Measurements from ENCODE around the gene DNAH1. TPM values are rescaled to one million over a fixed set of nuclear protein-coding genes. Genes with fewer than 3 reads are reported as not detected.
A peak's percentile ranks its signal among the peaks of the same experiment; 100 is the strongest.

Gene DNAH1
- total and polyA plus RNA-seq, 2 of the 13 experiments (the other 11 are each of a cell fraction or from before 2014, with no cell fraction given) = 0.64 to 3.5 TPM

GRCh38 chr3:52277972-52278509, 38.1 kb upstream of the DNAH1 start (continued):
- peak; percentile 40; the same call in 1 of the 2 replicates for TF ChIP-seq ZFP91 (CRISPR knock-in tag; IDR thresholded peaks at IDR 0.05; ENCODE audit: borderline replicate concordance)
- TF ChIP-seq KLF6 (CRISPR knock-in tag; IDR thresholded peaks at IDR 0.05) = 0 out of 2 replicates have a peak, but pooled peaks have one; percentile 12
- 0 out of 2 replicates have a peak, but pooled peaks have one; percentile 20 for TF ChIP-seq GFI1 (CRISPR knock-in tag; IDR thresholded peaks at IDR 0.05; ENCODE audit: borderline replicate concordance)
- peak; percentile 5; the same call in 1 of the 2 replicates for TF ChIP-seq HNF1B (CRISPR knock-in tag; IDR thresholded peaks at IDR 0.05)
- TF ChIP-seq MED8 (CRISPR knock-in tag; IDR thresholded peaks at IDR 0.05; ENCODE audit: insufficient replicate concordance) = no peak
- TF ChIP-seq RBM39 (IDR thresholded peaks at IDR 0.05; ENCODE audit: low read depth, low read length, poor library complexity, severe bottlenecking) = no peak
- TF ChIP-seq ZFP37 (CRISPR knock-in tag; IDR thresholded peaks at IDR 0.05; ENCODE audit: borderline replicate concordance) = no peak
- no peak for TF ChIP-seq SNRNP70 (IDR thresholded peaks at IDR 0.05; ENCODE audit: low read depth, low read length)
- no peak for TF ChIP-seq REST (IDR thresholded peaks at IDR 0.05; ENCODE audit: borderline replicate concordance in 1 of 2, low read depth in 1 of 2, low read length in 2 of 2)
- TF ChIP-seq TMF1 (CRISPR knock-in tag; IDR thresholded peaks at IDR 0.05; ENCODE audit: low read depth) = peak; percentile 37; the same call in 1 of the 2 replicates
- TF ChIP-seq BRD4 (CRISPR knock-in tag; IDR thresholded peaks at IDR 0.05) = 0 out of 2 replicates have a peak, but pooled peaks have one; percentile 15
- TF ChIP-seq ZFP82 (CRISPR knock-in tag; IDR thresholded peaks at IDR 0.05; ENCODE audit: borderline replicate concordance) = peak; percentile 8; the same call in 1 of the 2 replicates
- no peak for TF ChIP-seq ZMYM2 (CRISPR knock-in tag; IDR thresholded peaks at IDR 0.05)
- TF ChIP-seq MXD1 (CRISPR knock-in tag; IDR thresholded peaks at IDR 0.05) = peak; percentile 42
- no peak for TF ChIP-seq FOXO1 (CRISPR knock-in tag; IDR thresholded peaks at IDR 0.05)
- TF ChIP-seq RFXAP (CRISPR knock-in tag; IDR thresholded peaks at IDR 0.05; ENCODE audit: borderline replicate concordance) = no peak; the same call in 1 of the 2 replicates
- TF ChIP-seq HNRNPLL (IDR thresholded peaks at IDR 0.05; ENCODE audit: low read depth, low read length, poor library complexity, severe bottlenecking) = peak; percentile 44
- 0 out of 2 replicates have a peak, but pooled peaks have one; percentile 5 for TF ChIP-seq NFKB2 (CRISPR knock-in tag; IDR thresholded peaks at IDR 0.05; ENCODE audit: borderline replicate concordance)
- 0 out of 2 replicates have a peak, but pooled peaks have one; percentile 22 for TF ChIP-seq KMT2A (CRISPR knock-in tag; IDR thresholded peaks at IDR 0.05)
- 0 out of 2 replicates have a peak, but pooled peaks have one; percentile 61 for TF ChIP-seq ZNF670 (CRISPR knock-in tag; IDR thresholded peaks at IDR 0.05; ENCODE audit: borderline replicate concordance)
- peak; percentile 19 for TF ChIP-seq ZSCAN9 (CRISPR knock-in tag; IDR thresholded peaks at IDR 0.05; ENCODE audit: borderline replicate concordance)
- no peak for TF ChIP-seq NFE2 (CRISPR knock-in tag; IDR thresholded peaks at IDR 0.05)
